ENCODE measurements around the gene PAIP1. TPM values are rescaled to one million over a fixed set of nuclear protein-coding genes. Genes with fewer than 3 reads are reported as not detected.

PAIP1 gene
- total and polyA plus RNA-seq, 8 donors = 78.2 to 149 (median 125) TPM

DNA sequence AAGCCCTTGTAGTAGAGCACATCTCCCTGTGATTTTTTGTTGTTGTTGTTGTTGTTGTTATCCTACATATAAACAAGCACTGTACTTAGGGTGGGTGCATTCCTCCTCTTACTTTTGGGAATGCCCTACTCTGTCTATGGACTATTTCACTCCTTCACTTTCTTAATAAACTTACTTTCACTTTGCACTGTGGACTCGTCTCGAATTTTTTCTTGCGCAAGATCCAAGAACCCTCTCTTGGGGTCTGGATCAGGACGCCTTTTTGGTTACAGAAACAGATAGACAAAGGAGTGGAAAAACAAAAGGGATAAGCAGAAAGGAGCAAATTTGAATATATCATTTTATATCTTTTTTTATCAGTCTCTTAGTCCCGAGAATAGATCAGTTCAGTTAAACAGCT lies 14.4 kb upstream of the PAIP1 start:
- Histone ChIP-seq H3K27ac (peak overlapping the region in 1 of 2 donors; percentile 4), H3K27me3 (no peaks in the 10 kb centered on the region), H3K4me3 (no peak overlapping the region), H3K4me1 (peaks cover 5 to 11% of the 10 kb centered on the region in 2 donors), H3K36me3 (no peaks in the 10 kb centered on the region), H3K9me3 (no peaks in the 10 kb centered on the region)
- peak; percentile 59 for ATAC-seq
- DNase-seq = no peak
- intact Hi-C loops (cut with DNase I) = no loop called here
- TF ChIP-seq, protein P1, sequence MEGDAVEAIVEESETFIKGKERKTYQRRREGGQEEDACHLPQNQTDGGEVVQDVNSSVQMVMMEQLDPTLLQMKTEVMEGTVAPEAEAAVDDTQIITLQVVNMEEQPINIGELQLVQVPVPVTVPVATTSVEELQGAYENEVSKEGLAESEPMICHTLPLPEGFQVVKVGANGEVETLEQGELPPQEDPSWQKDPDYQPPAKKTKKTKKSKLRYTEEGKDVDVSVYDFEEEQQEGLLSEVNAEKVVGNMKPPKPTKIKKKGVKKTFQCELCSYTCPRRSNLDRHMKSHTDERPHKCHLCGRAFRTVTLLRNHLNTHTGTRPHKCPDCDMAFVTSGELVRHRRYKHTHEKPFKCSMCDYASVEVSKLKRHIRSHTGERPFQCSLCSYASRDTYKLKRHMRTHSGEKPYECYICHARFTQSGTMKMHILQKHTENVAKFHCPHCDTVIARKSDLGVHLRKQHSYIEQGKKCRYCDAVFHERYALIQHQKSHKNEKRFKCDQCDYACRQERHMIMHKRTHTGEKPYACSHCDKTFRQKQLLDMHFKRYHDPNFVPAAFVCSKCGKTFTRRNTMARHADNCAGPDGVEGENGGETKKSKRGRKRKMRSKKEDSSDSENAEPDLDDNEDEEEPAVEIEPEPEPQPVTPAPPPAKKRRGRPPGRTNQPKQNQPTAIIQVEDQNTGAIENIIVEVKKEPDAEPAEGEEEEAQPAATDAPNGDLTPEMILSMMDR (IDR thresholded peaks at IDR 0.05) = no peak

DNA sequence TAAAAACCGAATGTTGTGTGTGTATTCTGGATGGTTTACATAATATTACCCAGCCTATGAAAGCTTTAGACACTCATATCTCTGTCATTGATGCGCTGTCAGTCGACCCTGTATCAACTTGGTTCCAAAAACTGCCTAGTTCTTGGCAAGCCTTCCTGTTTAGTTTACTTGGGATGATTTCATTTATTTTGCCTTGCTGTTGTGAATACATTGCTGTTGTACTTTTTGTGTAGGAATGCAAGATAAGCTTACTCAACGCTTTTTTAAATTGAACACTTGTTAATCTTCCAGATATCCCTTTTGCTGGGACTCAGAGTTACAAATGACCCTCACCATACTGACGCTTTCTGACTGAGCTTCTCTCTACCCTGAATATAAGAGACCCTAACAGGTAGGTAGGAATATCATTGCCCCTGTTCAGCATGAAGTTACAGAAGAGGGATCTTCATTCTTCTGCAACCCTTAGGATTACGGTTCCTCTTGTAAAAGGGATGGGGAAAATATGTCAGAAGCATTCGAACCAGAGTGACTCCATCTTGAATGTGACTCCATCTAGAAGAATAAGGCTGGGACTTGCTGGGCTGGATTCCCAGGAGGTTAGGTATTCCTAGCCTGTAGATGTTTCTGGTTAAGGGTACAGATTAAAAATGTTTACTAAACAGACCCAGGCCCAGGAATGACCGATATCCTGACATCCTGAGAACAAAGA lies 13.7 kb upstream of the PAIP1 start:
- H3K9me3 ChIP-seq = no peaks in the 10 kb centered on the region
- H3K36me3 ChIP-seq = no peaks in the 10 kb centered on the region
- no peak overlapping the region for H3K4me3 ChIP-seq
- DNase-seq (peak in 1 of 4 donors; percentile 25), ATAC-seq (no peak)
- no peaks in the 10 kb centered on the region for H3K27me3 ChIP-seq
- no peak overlapping the region for H3K27ac ChIP-seq
- intact Hi-C loops (cut with DNase I) = no loop called here
- TF ChIP-seq, protein P1 (IDR thresholded peaks at IDR 0.05) = no peak
- peaks cover 5 to 11% of the 10 kb centered on the region in 2 donors for H3K4me1 ChIP-seq

DNA sequence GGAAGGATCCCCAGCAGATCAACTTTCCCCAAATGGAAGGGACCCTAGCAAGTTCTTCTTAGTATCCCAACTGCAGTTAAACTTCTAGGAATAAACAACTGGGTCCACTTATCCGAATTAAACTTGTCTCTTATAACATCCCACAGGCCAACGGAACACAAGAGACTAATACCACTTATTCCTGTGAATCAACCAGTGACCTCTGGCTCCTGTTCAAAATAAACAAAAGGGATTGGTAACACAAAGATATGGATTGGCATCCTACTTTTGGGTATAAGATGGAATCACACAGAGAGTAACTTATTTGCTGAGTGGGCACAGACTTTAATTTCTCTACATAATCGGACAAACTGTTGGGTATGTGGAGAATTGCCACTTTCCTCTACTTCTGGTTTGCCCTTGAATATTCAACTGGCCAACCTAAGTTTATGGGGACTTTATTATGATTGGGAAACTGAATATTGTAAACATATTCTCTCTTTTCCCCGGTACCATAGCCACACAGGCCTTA lies 12.4 kb upstream of the PAIP1 start:
- Histone ChIP-seq H3K9me3 (no peaks in the 10 kb centered on the region), H3K27me3 (no peaks in the 10 kb centered on the region)
- intact Hi-C loops (cut with DNase I) = no loop called here

DNA sequence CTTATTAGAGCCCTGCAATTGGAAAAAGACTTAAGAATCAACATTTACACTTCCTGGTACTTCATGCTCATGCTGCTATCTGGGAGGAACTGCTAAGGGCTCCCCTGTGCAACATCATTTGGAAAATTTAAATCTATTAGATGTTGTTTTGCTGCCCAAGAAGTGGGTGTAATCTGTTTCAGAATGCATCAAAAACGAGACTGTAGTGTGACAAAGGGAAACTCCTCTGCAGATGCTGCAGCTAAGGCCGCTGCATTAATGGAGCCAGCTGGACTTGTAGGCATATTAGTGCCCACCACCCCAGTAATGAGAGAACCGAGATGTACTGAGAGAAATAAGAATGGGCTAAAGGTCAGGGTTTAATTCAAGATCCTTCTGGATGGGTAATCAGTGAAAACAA lies 11.1 kb upstream of the PAIP1 start:
- no peaks in the 10 kb centered on the region for H3K27me3 ChIP-seq
- DNase-seq (no peak), ATAC-seq (no peak)
- H3K4me3 ChIP-seq = no peak overlapping the region
- H3K9me3 ChIP-seq = no peaks in the 10 kb centered on the region
- peaks cover 5 to 11% of the 10 kb centered on the region in 2 donors for H3K4me1 ChIP-seq
- TF ChIP-seq, protein P1 (IDR thresholded peaks at IDR 0.05) = no peak
- no peak overlapping the region for H3K27ac ChIP-seq
- no peaks in the 10 kb centered on the region for H3K36me3 ChIP-seq
- intact Hi-C loops (cut with DNase I) = no loop called here

More for the DNA sequence above, 12.4 kb upstream of the PAIP1 start:
- no peaks in the 10 kb centered on the region for H3K36me3 ChIP-seq
- H3K4me1 ChIP-seq = peaks cover 5 to 11% of the 10 kb centered on the region in 2 donors
- H3K27ac ChIP-seq = no peak overlapping the region
- no peak overlapping the region for H3K4me3 ChIP-seq
- TF ChIP-seq, protein P1 (IDR thresholded peaks at IDR 0.05) = no peak
- DNase-seq = no peak
- ATAC-seq = no peak

DNA sequence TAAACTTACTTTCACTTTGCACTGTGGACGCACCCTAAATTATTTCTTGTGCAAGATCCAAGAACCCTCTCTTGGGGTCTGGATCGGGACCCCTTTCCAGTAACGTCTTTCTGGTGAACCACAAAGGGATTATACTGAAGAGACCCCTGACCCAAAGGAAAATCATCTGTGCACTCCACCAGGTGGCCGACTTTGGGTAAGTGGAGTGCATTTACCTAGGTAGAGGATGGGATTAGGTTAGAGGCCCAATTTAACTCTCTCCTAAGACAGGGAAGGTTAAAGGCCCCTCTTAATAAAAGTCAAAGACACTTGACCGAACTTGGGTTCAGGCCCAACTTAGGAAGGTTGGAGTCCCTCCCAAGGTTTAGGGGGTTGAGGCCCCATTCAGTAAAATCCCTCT lies 8.2 kb upstream of the PAIP1 start:
- Histone ChIP-seq H3K4me1 (no peaks in the 10 kb centered on the region), H3K27ac (no peak overlapping the region), H3K9me3 (no peaks in the 10 kb centered on the region), H3K36me3 (no peaks in the 10 kb centered on the region), H3K4me3 (no peak overlapping the region), H3K27me3 (no peaks in the 10 kb centered on the region)
- DNase-seq (no peak), ATAC-seq (no peak)
- intact Hi-C loops (cut with DNase I) = no loop called here
- TF ChIP-seq, protein P1 (IDR thresholded peaks at IDR 0.05) = no peak

Data from left lung (tissue), 10 donors.